Duodenal mucosa (tissue), 2 donors: ENCODE data around the gene SLC24A4.

Experiments used
- H3K27ac ChIP-seq: one replicate; pipeline ENCODE4 v1.7.0; 2013; ENCODE audit warnings: low read depth, low read length
- H3K27me3 ChIP-seq, 2 donors: one replicate each; pipeline ENCODE4 v1.7.0; 2013; ENCODE audit warnings: low read length in 2 of 2, control low read depth in 1 of 2; ENCODE audit not compliant: insufficient read depth in 2 of 2, control insufficient read depth in 1 of 2
- H3K36me3 ChIP-seq, 2 donors: one replicate each; pipeline ENCODE4 v1.7.0; 2013; ENCODE audit warnings: low read length in 2 of 2, control low read depth in 1 of 2; ENCODE audit not compliant: insufficient read depth in 2 of 2, control insufficient read depth in 1 of 2
- H3K4me1 ChIP-seq, 2 donors: one replicate each; pipeline ENCODE4 v1.7.0; 2013; ENCODE audit warnings: low read length in 2 of 2, control low read depth in 1 of 2; ENCODE audit not compliant: insufficient read depth in 2 of 2, control insufficient read depth in 1 of 2
- H3K4me3 ChIP-seq, 2 donors: one replicate each; pipeline ENCODE4 v1.7.0; 2013; ENCODE audit warnings: low read length in 2 of 2, low read depth in 1 of 2
- H3K9ac ChIP-seq, 2 donors: one replicate each; pipeline ENCODE4 v1.7.0; 2013; ENCODE audit warnings: low read length in 2 of 2, low read depth in 1 of 2
- H3K9me3 ChIP-seq, 2 donors: one replicate each; pipeline ENCODE4 v1.7.0; 2013; ENCODE audit warnings: low read length in 2 of 2, control low read depth in 1 of 2; ENCODE audit not compliant: control insufficient read depth in 1 of 2

The SLC24A4 gene

GRCh38 chr14:92469515-92469914, 146.6 kb downstream of the SLC24A4 start:
- H3K27me3 ChIP-seq: no peaks in the 10 kb centered on the region
- peaks cover 0 to 3% of the 10 kb centered on the region in 2 donors for H3K9me3 ChIP-seq
- H3K27ac ChIP-seq: no peak overlapping the region
- H3K4me3 ChIP-seq: no peak overlapping the region
- no peaks in the 10 kb centered on the region for H3K4me1 ChIP-seq
- H3K9ac ChIP-seq: no peak overlapping the region
- H3K36me3 ChIP-seq: no peaks in the 10 kb centered on the region

DNA sequence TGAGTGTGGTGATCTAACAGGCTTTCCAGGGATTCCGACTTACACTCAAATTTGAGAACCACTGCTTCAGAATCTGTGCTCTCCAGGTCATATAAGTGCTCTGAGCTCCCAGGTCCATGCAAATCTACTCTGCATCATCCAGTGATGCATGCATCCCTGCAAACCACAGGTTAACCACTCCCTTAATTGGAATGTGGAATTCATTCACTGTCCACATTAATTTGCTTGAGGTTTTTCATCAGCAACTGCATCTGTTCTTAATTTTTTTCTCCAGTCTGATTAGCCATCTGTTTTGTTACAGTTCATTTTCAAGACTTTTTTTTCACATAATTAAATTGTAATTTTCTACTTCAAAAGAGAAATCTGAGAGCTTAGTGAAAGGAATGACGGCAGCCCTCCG, 147.2 kb downstream of the SLC24A4 start:
- Histone ChIP-seq H3K9me3 (peaks cover 0 to 3% of the 10 kb centered on the region in 2 donors), H3K4me3 (no peak overlapping the region), H3K9ac (no peak overlapping the region), H3K27ac (no peak overlapping the region), H3K4me1 (no peaks in the 10 kb centered on the region), H3K27me3 (no peaks in the 10 kb centered on the region), H3K36me3 (no peaks in the 10 kb centered on the region)

DNA sequence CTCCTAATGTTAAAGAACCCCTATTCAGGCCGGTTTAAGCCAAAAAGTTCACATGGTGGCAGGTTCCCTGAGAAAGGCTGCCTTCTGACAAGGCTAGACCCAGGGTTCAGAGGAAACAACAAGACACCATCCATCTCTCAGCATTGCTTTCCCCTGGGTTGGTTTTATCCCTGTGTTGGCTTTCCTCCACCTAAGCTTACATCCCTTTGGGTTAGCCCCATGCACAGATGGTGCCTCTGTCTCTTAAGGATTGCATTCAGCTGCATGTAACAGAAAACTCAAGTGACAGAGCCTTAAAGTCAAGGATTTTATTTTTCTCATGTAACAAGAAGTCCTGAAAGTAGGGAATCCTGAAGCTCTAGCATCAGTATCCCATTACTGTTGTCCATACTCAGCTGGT, 147.8 kb downstream of the SLC24A4 start:
- Histone ChIP-seq H3K27ac (no peak overlapping the region), H3K36me3 (no peaks in the 10 kb centered on the region), H3K4me3 (no peak overlapping the region), H3K27me3 (no peaks in the 10 kb centered on the region), H3K4me1 (no peaks in the 10 kb centered on the region), H3K9me3 (peaks cover 0 to 3% of the 10 kb centered on the region in 2 donors), H3K9ac (no peak overlapping the region)

GRCh38 chr14:92471919-92472318, 149.0 kb downstream of the SLC24A4 start:
- Histone ChIP-seq H3K27ac (no peak overlapping the region), H3K36me3 (no peaks in the 10 kb centered on the region), H3K27me3 (no peaks in the 10 kb centered on the region), H3K4me1 (no peaks in the 10 kb centered on the region), H3K9me3 (peaks cover 0 to 2% of the 10 kb centered on the region in 2 donors), H3K9ac (no peak overlapping the region), H3K4me3 (no peak overlapping the region)

DNA sequence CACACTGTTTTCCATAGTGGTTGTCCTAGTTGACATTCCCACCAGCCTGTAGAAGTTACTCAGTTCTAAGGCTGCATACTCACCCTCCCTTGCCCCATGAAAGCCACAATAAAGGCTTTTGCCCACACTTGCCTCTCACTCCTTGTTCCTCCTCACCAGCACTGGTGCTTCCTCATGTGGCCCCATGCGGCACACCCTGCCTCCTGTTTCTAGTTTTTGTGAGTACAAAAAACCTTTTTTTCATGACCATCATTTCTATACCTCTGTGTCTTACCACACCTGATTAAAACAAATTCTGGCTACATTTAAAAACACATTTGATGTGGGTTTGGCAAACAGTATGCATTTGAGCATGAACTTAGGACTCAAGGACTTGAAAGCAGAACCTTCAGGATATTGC, 149.9 kb downstream of the SLC24A4 start:
- no peaks in the 10 kb centered on the region for H3K27me3 ChIP-seq
- no peaks in the 10 kb centered on the region for H3K4me1 ChIP-seq
- no peak overlapping the region for H3K4me3 ChIP-seq
- H3K36me3 ChIP-seq: no peaks in the 10 kb centered on the region
- H3K27ac ChIP-seq: no peak overlapping the region
- no peaks in the 10 kb centered on the region for H3K9me3 ChIP-seq
- H3K9ac ChIP-seq: no peak overlapping the region

DNA sequence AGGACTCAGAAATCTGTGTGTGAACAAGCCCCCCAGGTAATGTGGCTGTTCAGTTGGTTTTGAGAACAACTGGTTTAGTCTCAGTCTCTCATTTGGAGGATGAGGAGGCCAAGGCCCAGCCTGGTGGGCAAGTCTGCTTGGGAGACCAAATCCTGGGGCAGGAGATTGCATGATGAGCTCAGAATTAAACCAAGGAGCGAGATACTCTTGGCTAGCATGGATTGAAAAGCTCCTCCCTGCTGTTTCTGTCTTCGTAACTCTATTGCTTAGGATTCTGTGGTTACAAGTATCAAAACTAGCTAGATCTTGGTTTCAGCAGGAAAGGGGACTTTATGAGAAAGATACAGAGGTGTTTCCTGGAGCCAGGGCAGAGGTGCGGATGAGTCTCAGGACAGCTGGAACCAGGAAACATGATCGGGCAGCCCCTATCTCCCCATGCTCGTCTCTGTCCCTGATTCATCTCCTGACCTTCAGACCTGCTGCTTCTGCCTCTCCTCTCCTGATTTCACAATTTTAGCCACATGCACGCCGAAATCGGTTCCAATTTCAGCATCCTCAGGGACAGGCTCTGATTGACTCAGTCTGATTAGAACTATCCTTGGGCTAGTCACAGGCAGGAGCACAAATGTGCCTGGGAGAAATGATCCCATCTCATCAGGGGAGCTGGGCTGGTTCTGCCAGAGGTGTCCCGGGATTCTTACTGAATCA, 150.4 kb downstream of the SLC24A4 start:
- H3K9me3 ChIP-seq: no peaks in the 10 kb centered on the region
- H3K27ac ChIP-seq: no peak overlapping the region
- H3K9ac ChIP-seq: no peak overlapping the region
- no peak overlapping the region for H3K4me3 ChIP-seq
- no peaks in the 10 kb centered on the region for H3K27me3 ChIP-seq
- H3K4me1 ChIP-seq: no peaks in the 10 kb centered on the region
- no peaks in the 10 kb centered on the region for H3K36me3 ChIP-seq

- no peaks in the 10 kb centered on the region for H3K4me1 ChIP-seq
- no peaks in the 10 kb centered on the region for H3K27me3 ChIP-seq
- no peak overlapping the region for H3K9ac ChIP-seq
- H3K9me3 ChIP-seq: no peaks in the 10 kb centered on the region
- H3K27ac ChIP-seq: no peak overlapping the region
- no peak overlapping the region for H3K4me3 ChIP-seq
- no peaks in the 10 kb centered on the region for H3K36me3 ChIP-seq
Observed at GRCh38 chr14:92473969-92474535, 151.1 kb downstream of the SLC24A4 start.

DNA sequence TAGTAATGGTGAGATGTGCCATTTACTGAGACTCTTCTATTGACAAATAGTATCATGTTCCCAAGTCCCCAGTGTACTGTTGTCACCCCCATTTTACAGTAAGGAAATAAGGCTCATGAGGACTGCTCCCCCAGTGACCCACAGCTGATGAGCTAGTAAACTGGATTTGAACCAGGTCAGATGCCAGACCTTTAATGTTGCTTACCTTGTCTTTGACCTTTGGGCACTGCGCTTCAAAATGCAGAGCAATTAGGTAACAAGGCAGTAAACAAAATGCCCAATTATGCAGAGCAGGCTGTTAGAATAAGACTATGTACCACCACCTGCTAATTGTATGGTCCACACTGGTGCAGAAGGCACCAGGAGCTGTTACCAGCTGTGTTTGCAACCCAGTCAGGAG, 152.1 kb downstream of the SLC24A4 start:
- Histone ChIP-seq H3K4me3 (no peak overlapping the region), H3K9me3 (no peaks in the 10 kb centered on the region), H3K27me3 (no peaks in the 10 kb centered on the region), H3K27ac (no peak overlapping the region), H3K9ac (no peak overlapping the region), H3K4me1 (no peaks in the 10 kb centered on the region), H3K36me3 (no peaks in the 10 kb centered on the region)

DNA sequence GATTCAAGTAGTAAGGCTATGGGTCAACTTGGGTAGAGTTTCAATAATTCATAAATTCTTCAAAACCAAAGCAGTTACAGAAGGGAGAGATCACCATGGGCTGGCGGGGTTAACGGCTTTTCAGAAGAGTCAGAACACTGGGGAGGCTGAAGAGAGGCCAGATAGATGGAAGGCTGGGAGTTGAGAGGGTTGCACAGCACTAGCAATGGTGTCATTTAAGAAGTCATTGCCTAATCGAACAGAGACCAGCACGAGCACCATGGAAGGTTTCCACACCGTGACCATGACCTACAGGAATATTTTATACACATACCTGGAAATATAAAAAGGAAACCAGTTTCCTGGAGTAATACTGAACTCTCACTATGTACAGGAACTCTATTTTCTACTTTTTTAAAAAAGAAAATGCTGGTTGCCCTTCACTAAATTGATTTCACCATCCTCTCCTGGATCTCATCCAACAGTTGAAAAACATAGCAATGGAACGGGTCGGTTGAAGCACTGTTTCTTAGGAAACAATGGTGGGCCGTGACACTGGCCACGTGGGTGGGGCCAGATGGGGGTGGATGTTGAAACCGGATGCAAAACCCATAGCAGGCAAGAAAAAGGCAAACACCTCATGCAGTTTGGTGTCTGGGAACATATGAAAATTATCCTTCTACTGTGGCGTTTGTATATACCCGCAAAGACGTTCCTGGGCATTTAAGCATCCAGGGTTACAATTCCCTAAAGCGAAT, 152.7 kb downstream of the SLC24A4 start:
- Histone ChIP-seq H3K4me3 (no peak overlapping the region), H3K27me3 (no peaks in the 10 kb centered on the region), H3K9me3 (no peaks in the 10 kb centered on the region), H3K36me3 (no peaks in the 10 kb centered on the region), H3K9ac (no peak overlapping the region), H3K4me1 (no peaks in the 10 kb centered on the region), H3K27ac (no peak overlapping the region)

- no peak overlapping the region for H3K27ac ChIP-seq
- no peaks in the 10 kb centered on the region for H3K36me3 ChIP-seq
- no peaks in the 10 kb centered on the region for H3K9me3 ChIP-seq
- no peak overlapping the region for H3K9ac ChIP-seq
- no peaks in the 10 kb centered on the region for H3K4me1 ChIP-seq
- H3K4me3 ChIP-seq: no peak overlapping the region
- no peaks in the 10 kb centered on the region for H3K27me3 ChIP-seq
Observed at GRCh38 chr14:92480856-92481255, 157.9 kb downstream of the SLC24A4 start.
